B cell (primary cell): ENCODE measurements around the gene SLC6A20. TPM values are rescaled to one million over a fixed set of nuclear protein-coding genes. Genes with fewer than 3 reads are reported as not detected.

Experiments
- ATAC-seq: fragments of 200-7000 bp; cut with Tn5 transposase; one replicate; pipeline ENCODE4 v1.10.0; 2021; ENCODE audit warnings: low read depth, mild to moderate bottlenecking, moderate number of reproducible peaks, moderate library complexity
- CTCF ChIA-PET: fragments of 350-600 bp; sonication (Branson Sonifier 250); formaldehyde crosslinking; loops from one replicate; lab custom pipeline; 2021; ENCODE audit warnings: antibody characterized with exemption, inconsistent platforms; lab: Charles Lee
- POLR2A ChIA-PET: fragments of 350-600 bp; sonication (Branson Sonifier 250); formaldehyde crosslinking; loops from one replicate; lab custom pipeline; 2021; ENCODE audit warnings: antibody characterized with exemption; lab: Charles Lee
- DNase-seq: peaks from one replicate; pipeline ENCODE4 v3.0.0; 2013
- H2AFZ ChIP-seq: 2 replicates; pipeline ENCODE4 v1.6.1; 2012; ENCODE audit warnings: mild to moderate bottlenecking, low read depth, low read length; ENCODE audit not compliant: insufficient read depth, poor library complexity, severe bottlenecking
- H3K27ac ChIP-seq, 2 donors: 1 replicate in 1 of 2; 2 replicates in 1 of 2; pipeline ENCODE4 v1.5.1; 2012 to 2013; ENCODE audit warnings: low read length in 2 of 2, mild to moderate bottlenecking in 2 of 2, moderate library complexity in 1 of 2
- H3K27me3 ChIP-seq, 4 experiments: fragments of 200-600 bp in 1 of 4; sonication (generic) in 1 of 4; replicated peaks in 1 of 4; 1 replicate in 2 of 4; 2 replicates in 2 of 4; pipeline versions ENCODE4 v1.6.1 to v1.7.0; 2013 to 2016; ENCODE audit warnings: low read length in 3 of 4, mild to moderate bottlenecking in 2 of 4, mixed read lengths in 1 of 4, moderate library complexity in 1 of 4; ENCODE audit not compliant: insufficient read depth in 4 of 4, control insufficient read depth in 3 of 4; ENCODE audit errors: control extremely low read depth in 1 of 4
- H3K36me3 ChIP-seq, 2 experiments: replicated peaks in 1 of 2; 1 replicate in 1 of 2; 2 replicates in 1 of 2; pipeline versions ENCODE4 v1.6.1 to v1.7.1; 2013; ENCODE audit warnings: low read length in 1 of 2; ENCODE audit not compliant: insufficient read depth in 2 of 2, control insufficient read depth in 1 of 2; ENCODE audit errors: control extremely low read depth in 1 of 2, extremely low read depth in 1 of 2
- H3K4me1 ChIP-seq, 2 donors: fragments of 200-600 bp in 1 of 2; sonication (generic) in 1 of 2; 1 replicate in 1 of 2; 2 replicates in 1 of 2; pipeline versions ENCODE4 v1.5.1 to v1.6.1; 2013 to 2017; ENCODE audit warnings: low read length in 2 of 2; ENCODE audit not compliant: control insufficient read depth in 2 of 2, insufficient read depth in 2 of 2
- H3K4me2 ChIP-seq: replicated peaks from 2 replicates; pipeline ENCODE3; 2012; ENCODE audit warnings: mild to moderate bottlenecking, low read depth, low read length; ENCODE audit not compliant: poor library complexity, severe bottlenecking
- H3K4me3 ChIP-seq, 5 experiments: fragments of 200-600 bp in 1 of 5; sonication (generic) in 1 of 5; 1 replicate in 3 of 5; 2 replicates in 2 of 5; pipeline versions ENCODE4 v1.5.1 to v1.7.0; 2011 to 2016; ENCODE audit warnings: low read length in 4 of 5, mild to moderate bottlenecking in 4 of 5, low read depth in 2 of 5, control low read depth in 1 of 5, moderate library complexity in 1 of 5; ENCODE audit not compliant: insufficient read depth in 1 of 5; ENCODE audit errors: control extremely low read depth in 1 of 5, extremely low read depth in 1 of 5
- H3K79me2 ChIP-seq: fragments of 200-600 bp; sonication (generic); one replicate; pipeline ENCODE4 v1.6.0; 2016; ENCODE audit warnings: low read length; ENCODE audit not compliant: control insufficient read depth, insufficient read depth
- H3K9ac ChIP-seq: fragments of 200-600 bp; sonication (generic); 2 replicates; pipeline ENCODE4 v1.6.1; 2017; ENCODE audit warnings: mild to moderate bottlenecking, low read length, moderate library complexity
- H3K9me3 ChIP-seq, 3 donors: one replicate each; pipeline versions ENCODE4 v1.6.1 to v1.7.1; 2013; ENCODE audit warnings: low read length in 2 of 3; ENCODE audit not compliant: control insufficient read depth in 2 of 3, insufficient read depth in 1 of 3; ENCODE audit errors: control extremely low read depth in 1 of 3
- H4K20me1 ChIP-seq: 2 replicates; pipeline ENCODE4 v1.6.0; 2012; ENCODE audit warnings: mild to moderate bottlenecking, low read length; ENCODE audit not compliant: insufficient read depth, control insufficient read depth, poor library complexity, severe bottlenecking
- H3K27ac Mint-ChIP-seq: one replicate; pipeline ENCODE4 v1.8.0; 2021; ENCODE audit warnings: mixed read lengths
- H3K27me3 Mint-ChIP-seq: one replicate; pipeline ENCODE4 v1.8.0; 2021; ENCODE audit warnings: mixed read lengths
- H3K4me1 Mint-ChIP-seq: one replicate; pipeline ENCODE4 v1.8.0; 2021; ENCODE audit warnings: mixed read lengths
- H3K4me3 Mint-ChIP-seq: one replicate; pipeline ENCODE4 v1.8.0; 2021; ENCODE audit warnings: mixed read lengths
- H3K9me3 Mint-ChIP-seq: one replicate; pipeline ENCODE4 v1.8.0; 2022; ENCODE audit warnings: mixed read lengths; ENCODE audit not compliant: insufficient read depth
- EZH2 ChIP-seq: IDR thresholded peaks from 2 replicates; pipeline ENCODE4 v1.6.1; 2012; ENCODE audit warnings: borderline replicate concordance, low read depth, mild to moderate bottlenecking, moderate library complexity, low read length; ENCODE audit not compliant: insufficient read depth, poor library complexity, severe bottlenecking
- WGBS: methylation state at CpG from one replicate; pipeline ENCODE4 v1.1.5; 2013; ENCODE audit warnings: missing lambda C conversion rate; ENCODE audit not compliant: insufficient coverage; 5-methylcytosine and 5-hydroxymethylcytosine counted together
- intact Hi-C: fragments of 100-400 bp; cut with micrococcal nuclease; formaldehyde crosslinking; loops from one replicate; pipeline ENCODE4 v1.10.0; 2022
- polyA plus RNA-seq: library from polyadenylated mRNA; depleted of rRNA; stranded (reverse); fragments of >200 nt; gene quantifications from 2 replicates; pipeline ENCODE4 v1.2.3, GENCODE V29; 2012
- total RNA-seq, 2 donors: library from RNA; stranded (reverse); fragments of 120-200 nt in 1 of 2; gene quantifications; 1 replicate in 1 of 2; 2 replicates in 1 of 2; pipeline versions ENCODE4 v1.2.3 to v1.2.4, GENCODE V29; 2013 to 2022
- TF ChIP-seq, protein P1 (sequence below): fragments of 200-600 bp; IDR thresholded peaks from one replicate; pipeline ENCODE4 v1.8.0; 2022; ENCODE audit warnings: antibody characterized with exemption, mild to moderate bottlenecking

Gene SLC6A20
- total and polyA plus RNA-seq, 2 donors (not counting 1 experiment from before 2014, with no cell fraction given), result 0.32 TPM; not detected in 1

DNA sequence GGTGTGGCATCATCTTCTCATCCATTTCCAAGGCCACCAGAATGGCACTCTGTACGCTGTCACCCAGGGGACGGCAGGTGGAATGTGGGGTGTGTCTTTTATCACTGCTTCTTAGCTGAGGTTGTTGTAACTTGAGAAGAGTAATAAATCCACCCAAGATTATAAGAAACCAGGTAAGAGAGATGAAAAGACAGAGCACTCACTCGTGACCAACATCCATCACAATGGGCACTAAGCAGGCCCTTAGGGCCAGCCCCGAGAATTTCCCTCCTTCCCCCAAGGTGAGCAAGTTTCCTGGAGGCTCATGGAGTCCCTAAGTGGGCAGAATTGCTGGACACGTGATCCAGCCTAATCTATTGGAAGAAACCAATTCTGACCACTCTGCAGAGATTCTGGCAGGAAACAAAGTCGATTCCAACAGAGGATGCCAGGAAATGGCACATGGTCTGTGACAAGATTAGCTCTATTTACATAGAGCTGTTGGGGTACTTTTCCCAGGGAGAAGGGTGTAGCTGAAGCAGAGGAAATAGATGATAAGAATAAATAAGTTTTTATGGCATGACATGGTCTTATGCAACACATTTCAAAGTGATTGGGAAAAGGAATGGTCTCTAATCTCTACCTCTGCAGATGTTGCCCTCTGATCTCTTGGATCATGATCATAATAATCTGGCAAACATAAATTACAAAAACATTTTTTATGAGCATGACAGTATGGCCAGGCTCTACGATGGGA lies 22.5 kb downstream of the SLC6A20 start:
- Histone ChIP-seq H3K4me3 (no peak overlapping the region), H2AFZ (no peak overlapping the region), H3K27ac (no peak overlapping the region), H3K4me1 (no peaks in the 10 kb centered on the region), H4K20me1 (no peaks in the 10 kb centered on the region), H3K4me2 (no peak overlapping the region), H3K27me3 (peaks cover 0 to 6% (median 0%) of the 10 kb centered on the region in 4 experiments), H3K9me3 (no peaks in the 10 kb centered on the region), H3K9ac (no peak overlapping the region), H3K36me3 (no peaks in the 10 kb centered on the region), H3K79me2 (no peaks in the 10 kb centered on the region)
- TF ChIP-seq, protein P1, sequence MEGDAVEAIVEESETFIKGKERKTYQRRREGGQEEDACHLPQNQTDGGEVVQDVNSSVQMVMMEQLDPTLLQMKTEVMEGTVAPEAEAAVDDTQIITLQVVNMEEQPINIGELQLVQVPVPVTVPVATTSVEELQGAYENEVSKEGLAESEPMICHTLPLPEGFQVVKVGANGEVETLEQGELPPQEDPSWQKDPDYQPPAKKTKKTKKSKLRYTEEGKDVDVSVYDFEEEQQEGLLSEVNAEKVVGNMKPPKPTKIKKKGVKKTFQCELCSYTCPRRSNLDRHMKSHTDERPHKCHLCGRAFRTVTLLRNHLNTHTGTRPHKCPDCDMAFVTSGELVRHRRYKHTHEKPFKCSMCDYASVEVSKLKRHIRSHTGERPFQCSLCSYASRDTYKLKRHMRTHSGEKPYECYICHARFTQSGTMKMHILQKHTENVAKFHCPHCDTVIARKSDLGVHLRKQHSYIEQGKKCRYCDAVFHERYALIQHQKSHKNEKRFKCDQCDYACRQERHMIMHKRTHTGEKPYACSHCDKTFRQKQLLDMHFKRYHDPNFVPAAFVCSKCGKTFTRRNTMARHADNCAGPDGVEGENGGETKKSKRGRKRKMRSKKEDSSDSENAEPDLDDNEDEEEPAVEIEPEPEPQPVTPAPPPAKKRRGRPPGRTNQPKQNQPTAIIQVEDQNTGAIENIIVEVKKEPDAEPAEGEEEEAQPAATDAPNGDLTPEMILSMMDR, result no peak
- no peak for TF ChIP-seq EZH2
- Mint-ChIP-seq H3K27ac (no peak overlapping the region), H3K27me3 (peaks cover 16% of the 10 kb centered on the region), H3K9me3 (no peaks in the 10 kb centered on the region), H3K4me3 (no peak overlapping the region), H3K4me1 (no peaks in the 10 kb centered on the region)
- CTCF ChIA-PET, result no interaction called here
- POLR2A ChIA-PET, result no interaction called here
- DNase-seq (no peak), ATAC-seq (no peak)
- 56% methylated on average over 5 of the region's 7 CpGs for WGBS
- intact Hi-C loops, result no loop called here

DNA sequence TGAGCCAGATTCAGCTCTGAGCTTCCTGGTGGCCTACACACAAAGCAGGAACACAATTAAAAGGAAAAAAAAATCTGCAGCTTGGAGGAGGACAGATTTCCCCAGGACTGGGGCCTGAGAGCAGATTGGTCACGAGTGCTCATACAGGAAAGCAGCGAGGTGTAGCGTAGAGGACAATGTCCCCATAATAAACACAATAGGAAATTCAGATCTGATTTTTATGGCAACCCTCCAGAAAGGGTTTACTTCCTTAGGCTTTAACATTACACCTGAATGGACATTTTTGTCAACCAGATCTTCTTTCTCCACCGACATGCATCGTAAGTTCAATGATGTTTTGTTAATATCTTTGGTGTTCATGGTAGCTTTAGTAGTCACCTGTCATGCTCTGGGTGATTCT lies 23.3 kb downstream of the SLC6A20 start:
- ChIA-PET CTCF (no interaction called here), POLR2A (no interaction called here)
- Histone ChIP-seq H3K9me3 (no peaks in the 10 kb centered on the region), H3K9ac (no peak overlapping the region), H4K20me1 (no peaks in the 10 kb centered on the region), H3K79me2 (no peaks in the 10 kb centered on the region), H3K27ac (no peak overlapping the region), H2AFZ (no peak overlapping the region), H3K36me3 (no peaks in the 10 kb centered on the region), H3K27me3 (peaks cover 0 to 6% (median 0%) of the 10 kb centered on the region in 4 experiments), H3K4me3 (no peak overlapping the region), H3K4me2 (no peak overlapping the region), H3K4me1 (no peaks in the 10 kb centered on the region)
- Mint-ChIP-seq H3K4me3 (no peak overlapping the region), H3K9me3 (no peaks in the 10 kb centered on the region), H3K27me3 (peaks cover 20% of the 10 kb centered on the region), H3K27ac (no peak overlapping the region), H3K4me1 (no peaks in the 10 kb centered on the region)
- intact Hi-C loops, result no loop called here
- 100% methylated on average over 1 of the region's 5 CpGs for WGBS
- TF ChIP-seq EZH2, result no peak
- TF ChIP-seq, protein P1, result no peak
- ATAC-seq (no peak), DNase-seq (no peak)
